Left ventricle myocardium inferior (tissue), 1 donor: Measurements from ENCODE around the gene DGKH. TPM values are rescaled to one million over a fixed set of nuclear protein-coding genes. Genes with fewer than 3 reads are reported as not detected.
"Not testable (repeated sequence)": the region's sequence is repeated elsewhere in the genome, so short reads cannot be mapped to it uniquely, and the experiment has no call there.

ENCODE experiments used
- DNase-seq: peaks from one replicate; pipeline ENCODE4 v3.0.0-alpha.2; 2020
- H3K27ac ChIP-seq: fragments of 200-600 bp; replicated peaks from 2 replicates; pipeline ENCODE4 v1.8.0; 2021
- H3K27me3 ChIP-seq: fragments of 200-600 bp; 2 replicates; pipeline ENCODE4 v1.8.0; 2021; ENCODE audit warnings: low read depth
- H3K36me3 ChIP-seq: fragments of 200-600 bp; 2 replicates; pipeline ENCODE4 v1.8.0; 2021
- H3K4me1 ChIP-seq: fragments of 200-600 bp; 2 replicates; pipeline ENCODE4 v1.8.0; 2021
- H3K4me3 ChIP-seq: fragments of 200-600 bp; 2 replicates; pipeline ENCODE4 v1.8.0; 2021; ENCODE audit warnings: mild to moderate bottlenecking, moderate library complexity
- H3K9me3 ChIP-seq: fragments of 200-600 bp; replicated peaks from 2 replicates; pipeline ENCODE4 v1.8.0; 2021
- intact Hi-C: fragments of 100-400 bp; cut with micrococcal nuclease; formaldehyde crosslinking; loops from one replicate; pipeline ENCODE4 v1.11.0; 2022
- total RNA-seq: library from RNA; stranded (reverse); fragmentation: NEBNext Ultra II Directional; extraction: Animal tissue kit (Norgen Biotek cat#: 25700); gene quantifications from one replicate; pipeline ENCODE4 v1.2.1, GENCODE V29; 2021
- TF ChIP-seq, protein P1 (sequence below): fragments of 200-600 bp; IDR thresholded peaks from 2 replicates; pipeline ENCODE4 v1.8.0; 2021; ENCODE audit warnings: antibody characterized with exemption, mild to moderate bottlenecking, borderline replicate concordance
- donor health status: DM: no; HTN: yes; CAD: no; lungs with severe emphysema.

Gene DGKH
- total RNA-seq, 1 donor from 2014 or later: 4.8 TPM

- TF ChIP-seq, protein P1, sequence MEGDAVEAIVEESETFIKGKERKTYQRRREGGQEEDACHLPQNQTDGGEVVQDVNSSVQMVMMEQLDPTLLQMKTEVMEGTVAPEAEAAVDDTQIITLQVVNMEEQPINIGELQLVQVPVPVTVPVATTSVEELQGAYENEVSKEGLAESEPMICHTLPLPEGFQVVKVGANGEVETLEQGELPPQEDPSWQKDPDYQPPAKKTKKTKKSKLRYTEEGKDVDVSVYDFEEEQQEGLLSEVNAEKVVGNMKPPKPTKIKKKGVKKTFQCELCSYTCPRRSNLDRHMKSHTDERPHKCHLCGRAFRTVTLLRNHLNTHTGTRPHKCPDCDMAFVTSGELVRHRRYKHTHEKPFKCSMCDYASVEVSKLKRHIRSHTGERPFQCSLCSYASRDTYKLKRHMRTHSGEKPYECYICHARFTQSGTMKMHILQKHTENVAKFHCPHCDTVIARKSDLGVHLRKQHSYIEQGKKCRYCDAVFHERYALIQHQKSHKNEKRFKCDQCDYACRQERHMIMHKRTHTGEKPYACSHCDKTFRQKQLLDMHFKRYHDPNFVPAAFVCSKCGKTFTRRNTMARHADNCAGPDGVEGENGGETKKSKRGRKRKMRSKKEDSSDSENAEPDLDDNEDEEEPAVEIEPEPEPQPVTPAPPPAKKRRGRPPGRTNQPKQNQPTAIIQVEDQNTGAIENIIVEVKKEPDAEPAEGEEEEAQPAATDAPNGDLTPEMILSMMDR: no peak
- no peak for DNase-seq
These were observed 78.6 kb downstream of the DGKH start for GRCh38 chr13:42127047-42127446.

GRCh38 chr13:42129033-42129432, 80.6 kb downstream of the DGKH start:
- Histone ChIP-seq H3K27me3 (no peaks in the 10 kb centered on the region), H3K27ac (no peak overlapping the region), H3K36me3 (peaks cover 42% of the 10 kb centered on the region), H3K4me1 (peaks cover 10% of the 10 kb centered on the region), H3K4me3 (no peak overlapping the region), H3K9me3 (no peaks in the 10 kb centered on the region)
- TF ChIP-seq, protein P1: no peak
- intact Hi-C loops: no loop called here
- no peak for DNase-seq

More at GRCh38 chr13:42127047-42127446, 78.6 kb downstream of the DGKH start:
- no peak overlapping the region for H3K4me3 ChIP-seq
- intact Hi-C loops: no loop called here
- H3K4me1 ChIP-seq: peaks cover 10% of the 10 kb centered on the region
- H3K27me3 ChIP-seq: no peaks in the 10 kb centered on the region
- no peak overlapping the region for H3K27ac ChIP-seq
- H3K9me3 ChIP-seq: no peaks in the 10 kb centered on the region
- H3K36me3 ChIP-seq: peaks cover 42% of the 10 kb centered on the region

DNA sequence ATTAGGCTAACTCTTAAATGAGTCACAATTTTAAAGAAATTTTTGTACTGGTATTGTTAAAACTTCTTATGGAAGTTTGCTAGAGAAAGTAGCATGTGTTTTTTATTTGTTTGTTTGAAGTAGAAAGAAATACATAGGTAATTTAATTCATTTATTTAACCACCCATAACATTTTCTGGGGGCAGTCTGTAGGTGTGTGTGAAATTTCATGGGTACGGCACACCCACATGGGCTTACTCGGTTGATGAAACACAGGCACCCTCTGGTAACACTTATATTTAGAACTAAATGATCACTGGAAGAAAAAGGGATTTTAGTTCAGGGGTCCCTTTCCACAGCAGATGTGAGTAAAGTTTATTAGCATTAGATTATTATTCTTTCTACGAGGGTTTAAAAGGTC, 88.1 kb downstream of the DGKH start:
- intact Hi-C loops: no loop called here
- Histone ChIP-seq H3K27me3 (no peaks in the 10 kb centered on the region), H3K9me3 (no peaks in the 10 kb centered on the region), H3K4me1 (no peaks in the 10 kb centered on the region), H3K4me3 (no peak overlapping the region), H3K36me3 (peaks cover 14% of the 10 kb centered on the region), H3K27ac (no peak overlapping the region)
- DNase-seq: no peak
- TF ChIP-seq, protein P1: no peak

DNA sequence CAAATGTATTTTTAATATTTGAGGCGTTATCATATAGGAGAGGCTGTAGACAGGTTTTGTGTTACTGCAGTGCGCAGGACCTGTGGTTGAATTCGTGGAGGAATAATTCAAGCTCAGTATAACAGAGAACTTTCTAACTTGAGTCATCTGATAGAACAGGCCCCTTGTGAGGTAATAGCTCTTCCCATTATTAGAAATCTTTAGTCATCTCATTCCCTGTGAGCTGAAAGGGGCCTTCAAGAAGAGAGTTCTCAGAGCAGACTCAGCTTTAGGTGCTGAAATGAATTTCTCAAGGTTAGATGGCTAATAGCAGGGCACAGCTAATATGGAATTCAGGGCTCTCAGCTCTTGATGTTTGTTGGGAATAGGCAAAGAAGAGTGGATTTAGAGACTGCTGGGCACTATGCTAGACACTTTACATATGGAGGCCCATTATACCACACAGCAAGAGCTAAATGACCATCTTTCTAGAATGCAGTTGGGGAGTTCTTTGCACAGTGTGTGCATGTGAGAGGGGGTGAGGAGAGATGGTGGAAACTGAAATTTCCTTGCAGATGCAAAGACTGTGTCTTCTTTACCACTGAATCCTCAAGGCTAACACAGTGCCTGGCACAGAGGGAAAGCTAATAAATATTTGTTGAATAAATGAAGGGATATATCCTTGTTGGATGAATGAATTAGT, 89.5 kb downstream of the DGKH start:
- Histone ChIP-seq H3K27ac (no peak overlapping the region), H3K36me3 (peaks cover 12% of the 10 kb centered on the region), H3K4me3 (no peak overlapping the region), H3K27me3 (no peaks in the 10 kb centered on the region), H3K4me1 (no peaks in the 10 kb centered on the region), H3K9me3 (no peaks in the 10 kb centered on the region)
- DNase-seq: no peak
- intact Hi-C loops: no loop called here
- TF ChIP-seq, protein P1: no peak

DNA sequence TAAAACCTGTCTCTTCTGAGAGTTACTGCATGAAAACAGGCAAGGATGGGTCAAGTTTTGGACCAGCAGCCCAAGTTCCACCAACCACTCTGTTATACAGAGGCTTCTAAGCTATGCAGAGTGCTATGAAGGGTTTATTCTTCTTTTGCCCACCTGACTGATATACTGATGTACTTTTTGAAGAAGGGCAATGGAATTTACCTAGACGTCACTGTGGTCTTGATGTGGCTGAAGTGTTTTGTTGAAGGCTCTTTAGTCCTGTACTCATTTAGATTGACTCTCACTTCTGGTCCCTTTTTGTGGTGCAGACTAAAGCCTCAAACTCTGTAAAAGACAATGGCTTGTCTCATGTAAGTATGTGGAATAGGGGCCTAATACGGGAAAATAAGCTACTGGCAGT, 92.0 kb downstream of the DGKH start:
- intact Hi-C loops: no loop called here
- TF ChIP-seq, protein P1: no peak
- DNase-seq: no peak
- no peaks in the 10 kb centered on the region for H3K27me3 ChIP-seq
- H3K4me3 ChIP-seq: no peak overlapping the region
- H3K27ac ChIP-seq: no peak overlapping the region
- H3K9me3 ChIP-seq: no peaks in the 10 kb centered on the region
- peaks cover 12% of the 10 kb centered on the region for H3K36me3 ChIP-seq
- H3K4me1 ChIP-seq: no peaks in the 10 kb centered on the region

DNA sequence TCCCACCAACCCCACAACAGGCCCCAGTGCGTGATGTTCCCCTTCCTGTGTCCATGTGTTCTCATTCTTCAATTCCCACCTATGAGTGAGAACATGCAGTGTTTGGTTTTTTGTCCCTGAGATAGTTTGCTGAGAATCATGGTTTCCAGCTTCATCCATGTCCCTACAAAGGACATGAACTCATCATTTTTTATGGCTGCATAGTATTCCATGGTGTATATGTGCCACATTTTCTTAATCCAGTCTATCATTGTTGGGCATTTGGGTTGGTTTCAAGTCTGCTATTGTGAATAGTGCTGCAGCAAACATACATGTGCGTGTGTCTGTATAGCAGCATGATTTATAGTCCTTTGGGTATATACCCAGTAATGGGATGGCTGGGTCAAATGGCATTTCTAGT, 92.6 kb downstream of the DGKH start:
- intact Hi-C loops, H3K9me3 ChIP-seq, H3K4me3 ChIP-seq, H3K27me3 ChIP-seq, H3K27ac ChIP-seq, H3K4me1 ChIP-seq, DNase-seq: not testable (repeated sequence)
- peaks cover 12% of the 10 kb centered on the region for H3K36me3 ChIP-seq
